Fibroblast of mammary gland (primary cell): Measurements from ENCODE around the gene DCAF8L1.
"Not testable (repeated sequence)": the region's sequence is repeated elsewhere in the genome, so short reads cannot be mapped to it uniquely, and the experiment has no call there.

Source experiments
- DNase-seq: peaks from one replicate; pipeline ENCODE4 v3.0.0-alpha.2; 2010; ENCODE audit warnings: low read depth
- H3K4me3 ChIP-seq: 2 replicates; pipeline ENCODE4 v1.5.1; 2011; ENCODE audit warnings: low read depth, mild to moderate bottlenecking, low read length, moderate library complexity; ENCODE audit not compliant: control insufficient read depth
- TF ChIP-seq, protein P1 (sequence below): conservative IDR thresholded peaks from 2 replicates; pipeline ENCODE4 v1.5.1; 2011; ENCODE audit warnings: low read depth, low read length, inconsistent platforms; ENCODE audit not compliant: control insufficient read depth, insufficient read depth

Gene DCAF8L1

DNA sequence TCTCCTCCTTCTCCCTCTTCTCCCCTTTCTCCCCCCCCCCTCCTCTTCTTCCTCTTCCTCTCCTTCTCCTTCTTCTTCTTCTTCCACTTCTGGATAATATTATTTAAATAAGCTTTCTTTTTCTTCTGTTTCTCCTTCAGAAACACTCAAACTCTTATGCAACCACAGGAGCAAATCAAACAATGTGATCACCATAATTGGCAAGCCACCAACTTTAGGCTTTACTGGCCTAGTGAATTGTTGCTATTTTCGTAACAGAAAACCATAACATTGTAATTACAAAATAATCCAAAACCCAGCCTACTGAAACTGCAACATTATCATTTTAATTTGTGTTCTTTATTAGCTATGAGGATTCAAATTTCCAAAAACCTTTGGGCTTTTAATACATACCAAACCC is 14.3 kb downstream of the DCAF8L1 start:
- no peak overlapping the region for H3K4me3 ChIP-seq
- peak; percentile 39 for DNase-seq
- TF ChIP-seq, protein P1, sequence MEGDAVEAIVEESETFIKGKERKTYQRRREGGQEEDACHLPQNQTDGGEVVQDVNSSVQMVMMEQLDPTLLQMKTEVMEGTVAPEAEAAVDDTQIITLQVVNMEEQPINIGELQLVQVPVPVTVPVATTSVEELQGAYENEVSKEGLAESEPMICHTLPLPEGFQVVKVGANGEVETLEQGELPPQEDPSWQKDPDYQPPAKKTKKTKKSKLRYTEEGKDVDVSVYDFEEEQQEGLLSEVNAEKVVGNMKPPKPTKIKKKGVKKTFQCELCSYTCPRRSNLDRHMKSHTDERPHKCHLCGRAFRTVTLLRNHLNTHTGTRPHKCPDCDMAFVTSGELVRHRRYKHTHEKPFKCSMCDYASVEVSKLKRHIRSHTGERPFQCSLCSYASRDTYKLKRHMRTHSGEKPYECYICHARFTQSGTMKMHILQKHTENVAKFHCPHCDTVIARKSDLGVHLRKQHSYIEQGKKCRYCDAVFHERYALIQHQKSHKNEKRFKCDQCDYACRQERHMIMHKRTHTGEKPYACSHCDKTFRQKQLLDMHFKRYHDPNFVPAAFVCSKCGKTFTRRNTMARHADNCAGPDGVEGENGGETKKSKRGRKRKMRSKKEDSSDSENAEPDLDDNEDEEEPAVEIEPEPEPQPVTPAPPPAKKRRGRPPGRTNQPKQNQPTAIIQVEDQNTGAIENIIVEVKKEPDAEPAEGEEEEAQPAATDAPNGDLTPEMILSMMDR: no peak

GRCh38 chrX:27966492-27966891 is 14.8 kb downstream of the DCAF8L1 start:
- no peak for DNase-seq
- TF ChIP-seq, protein P1: no peak
- H3K4me3 ChIP-seq: no peak overlapping the region

GRCh38 chrX:27965348-27965747 is 15.9 kb downstream of the DCAF8L1 start:
- not testable (repeated sequence) for H3K4me3 ChIP-seq, DNase-seq

DNA sequence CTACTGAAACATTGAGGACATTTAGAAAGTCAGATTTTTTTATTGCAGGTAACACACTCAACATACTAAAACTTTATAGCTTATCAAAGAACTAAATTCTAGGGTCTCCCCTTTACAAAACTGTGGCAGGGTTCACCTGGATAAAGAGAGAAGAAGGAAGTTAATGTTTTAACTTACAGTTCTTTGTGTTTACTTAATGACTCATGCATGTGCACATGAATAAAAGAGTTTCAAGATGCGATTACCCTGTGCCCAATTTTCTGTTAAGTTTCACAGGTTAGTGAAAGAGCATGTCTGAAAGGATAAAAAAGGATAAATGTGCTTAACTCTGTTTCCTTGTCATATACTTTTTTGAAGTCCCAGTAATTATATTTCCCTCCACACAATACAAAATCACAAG is 16.8 kb downstream of the DCAF8L1 start:
- no peak for DNase-seq
- H3K4me3 ChIP-seq: no peak overlapping the region
- TF ChIP-seq, protein P1: no peak

DNA sequence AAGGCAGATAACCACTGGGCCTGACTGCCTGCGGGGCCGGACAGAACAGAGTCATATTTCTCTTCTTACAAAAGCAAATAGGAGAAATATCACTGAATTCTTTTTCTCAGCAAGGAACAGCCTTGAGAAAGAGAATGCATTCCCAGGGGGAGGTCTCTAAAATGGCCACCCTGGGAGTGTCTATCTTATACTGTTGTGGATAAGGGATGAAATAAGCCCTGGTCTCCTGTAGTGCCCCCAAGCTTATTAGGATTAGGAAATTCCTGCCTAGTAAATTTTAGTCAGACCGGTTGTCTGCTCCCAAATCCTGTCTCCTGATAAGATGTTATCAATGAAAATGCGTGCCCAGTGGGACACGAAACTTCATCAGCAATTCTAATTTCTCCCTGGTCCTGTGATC is 20.8 kb downstream of the DCAF8L1 start:
- H3K4me3 ChIP-seq, DNase-seq: not testable (repeated sequence)

DNA sequence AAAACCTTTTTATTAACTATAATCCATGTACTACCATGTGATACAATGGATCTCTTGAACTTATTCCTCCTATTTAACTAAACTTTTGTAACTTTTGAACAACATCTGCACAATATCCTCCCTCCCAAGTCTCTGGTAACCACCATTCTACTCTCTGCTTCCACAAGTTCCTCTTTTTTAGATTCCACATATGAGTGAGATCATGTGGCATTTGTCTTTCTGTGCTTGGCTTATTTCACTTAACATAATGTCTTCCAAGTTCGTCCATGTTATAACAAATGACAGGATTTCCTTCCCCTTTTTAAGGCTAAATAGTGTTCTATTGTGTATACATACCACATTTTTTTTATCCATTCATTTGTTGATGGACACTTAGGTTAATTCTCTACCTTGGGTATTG is 28.1 kb downstream of the DCAF8L1 start:
- TF ChIP-seq, protein P1: no peak
- no peak overlapping the region for H3K4me3 ChIP-seq
- no peak for DNase-seq

GRCh38 chrX:27933361-27933760 is 47.9 kb downstream of the DCAF8L1 start:
- H3K4me3 ChIP-seq: no peak overlapping the region
- DNase-seq: no peak
- TF ChIP-seq, protein P1: no peak
